ENCODE results near the gene GLDC. TPM values are rescaled to one million over a fixed set of nuclear protein-coding genes. Genes with fewer than 3 reads are reported as not detected.

The GLDC gene
- total and polyA plus RNA-seq, 10 of the 15 experiments (the other 5 are each of a cell fraction or from before 2014, with no cell fraction given), result 33.1 to 165 (median 114) TPM

- H3K27ac ChIP-seq (ENCODE audit: control insufficient read depth, insufficient read depth), result peak overlapping the region; percentile 63
- no peak overlapping the region for H2AFZ ChIP-seq (ENCODE audit: control insufficient read depth, low read depth, low read length)
- POLR2A ChIA-PET, result interaction anchor here (0.7 to 3.4 kb wide), 9 partner anchors 11 to 120 kb away, joined by 3 to 18 read pairs (median 4); no protein-coding TSS in a partner anchor
- H3K36me3 ChIP-seq (ENCODE audit: control insufficient read depth in 2 of 2, insufficient read depth in 2 of 2, low read length in 1 of 2), result peaks cover 12 to 14% of the 10 kb centered on the region in 2 experiments
- peak; percentile 92 for DNase-seq (ENCODE audit: low read depth, low spot score)
- no peaks in the 10 kb centered on the region for H3K79me2 ChIP-seq (ENCODE audit: control insufficient read depth, insufficient read depth, low read length)
- CTCF ChIA-PET, result interaction anchor here (0.7 to 6.2 kb wide), 8 partner anchors 12 to 88 kb away, joined by 3 to 36 read pairs (median 5); no protein-coding TSS in a partner anchor
- peak overlapping the region; percentile 71 for H3K4me2 ChIP-seq (ENCODE audit: control insufficient read depth, insufficient read depth)
- peak; percentile 56 for FAIRE-seq
- no peaks in the 10 kb centered on the region for H3K27me3 ChIP-seq (replicated peaks in 1 of 2; ENCODE audit: control insufficient read depth in 2 of 2, insufficient read depth in 2 of 2, low read length in 1 of 2)
- BruUV-seq (replicated peaks), result no TSS peak
- H4K20me1 ChIP-seq (ENCODE audit: control insufficient read depth, insufficient read depth), result no peaks in the 10 kb centered on the region
- intact Hi-C loops (cut with micrococcal nuclease; ENCODE audit: unreplicated experiment), result loop anchor here (2.0 to 5.0 kb wide), 4 partner anchors 35 to 159 kb away; partner anchors contain the start of genes GLDC and KDM4C
- WGBS (ENCODE audit: insufficient coverage, insufficient replicate concordance, low lambda C conversion rate, missing lambda C conversion rate), result 4% methylated on average over 4 of the region's 4 CpGs
- no peak overlapping the region for H3K4me3 ChIP-seq
- H3K9ac ChIP-seq (ENCODE audit: control insufficient read depth, insufficient read depth, low read length), result peak overlapping the region; percentile 2; the same call in 1 of the 2 replicates
- SMC1A ChIA-PET (ENCODE audit: uncharacterized antibody, unreplicated experiment), result interaction anchor here (0.5 to 4.2 kb wide), 20 partner anchors 13 to 242 kb away, joined by 3 to 31 read pairs (median 8); partner anchors contain the start of gene GLDC
- in situ Hi-C loops (cut with MboI), result no loop called here
- no peaks in the 10 kb centered on the region for H3K9me3 ChIP-seq (replicated peaks; ENCODE audit: control insufficient read depth, insufficient read depth, low read length)
- RAD21 ChIA-PET (ENCODE audit: unreplicated experiment), result interaction anchor here (0.8 to 3.5 kb wide), 16 partner anchors 11 to 243 kb away, joined by 3 to 16 read pairs (median 6); no protein-coding TSS in a partner anchor
- H3K4me1 ChIP-seq (ENCODE audit: control insufficient read depth, insufficient read depth, low read length), result peaks cover 10% of the 10 kb centered on the region; the same call in 1 of the 2 replicates
- ATAC-seq, result peak; percentile 99
- TF ChIP-seq TBL1XR1 (IDR thresholded peaks at IDR 0.05; ENCODE audit: low read depth, low read length), result peak; percentile 78
- no peak for TF ChIP-seq TAF1 (IDR thresholded peaks at IDR 0.05; ENCODE audit: borderline replicate concordance, low read depth, low read length)
- TF ChIP-seq BMI1 (IDR thresholded peaks at IDR 0.05; ENCODE audit: borderline replicate concordance), result no peak
- 0 out of 2 replicates have a peak, but pooled peaks have one; percentile 34 for TF ChIP-seq GABPA (IDR thresholded peaks at IDR 0.05; ENCODE audit: low read depth)
- TF ChIP-seq RCOR1 (conservative IDR thresholded peaks at IDR 0.05; ENCODE audit: low read depth, low read length), result no peak
- peak; percentile 90; the same call in 1 of the 2 replicates for TF ChIP-seq PAX5 (IDR thresholded peaks at IDR 0.05; ENCODE audit: borderline replicate concordance, low read depth, low read length)
- no peak for TF ChIP-seq NR2C1 (IDR thresholded peaks at IDR 0.05)
- peak; percentile 94 for TF ChIP-seq NFIC (IDR thresholded peaks at IDR 0.05; ENCODE audit: low read depth, low read length)
- TF ChIP-seq ZBED1 (IDR thresholded peaks at IDR 0.05; ENCODE audit: borderline replicate concordance), result peak; percentile 74; the same call in 1 of the 2 replicates
- peak; percentile 98 for TF ChIP-seq IRF4 (IDR thresholded peaks at IDR 0.05; ENCODE audit: low read depth, low read length)
- TF ChIP-seq E4F1 (IDR thresholded peaks at IDR 0.05; ENCODE audit: borderline replicate concordance, partially characterized antibody), result no peak
- TF ChIP-seq SREBF1 (IDR thresholded peaks at IDR 0.05; ENCODE audit: low read length), result no peak; the same call in 1 of the 2 replicates
- TF ChIP-seq ATF2 (IDR thresholded peaks at IDR 0.05; ENCODE audit: low read length), result peak; percentile 87
- peak; percentile 64; the same call in 1 of the 2 replicates for TF ChIP-seq CHD2 (IDR thresholded peaks at IDR 0.05; ENCODE audit: borderline replicate concordance, low read depth, low read length)
- TF ChIP-seq ZNF687 (IDR thresholded peaks at IDR 0.05), result 0 out of 2 replicates have a peak, but pooled peaks have one; percentile 60
- TF ChIP-seq RELA (IDR thresholded peaks at IDR 0.05; ENCODE audit: borderline replicate concordance, partially characterized antibody), result no peak
- no peak for TF ChIP-seq ZZZ3 (IDR thresholded peaks at IDR 0.05; ENCODE audit: control insufficient read depth, insufficient read length, low read depth)
Measured at GRCh38 chr9:6598249-6598725, 47.2 kb downstream of the GLDC start.

Measured in GM12878 (cell line).